IMR-90 (cell line): ENCODE data around the gene PPM1F. TPM values are rescaled to one million over a fixed set of nuclear protein-coding genes. Genes with fewer than 3 reads are reported as not detected.

ENCODE experiments used
- ATAC-seq: fragments of 200-7000 bp; cut with Tn5 transposase; 2 replicates; pipeline ENCODE4 v1.9.1; 2020; ENCODE audit warnings: low read depth, mild to moderate bottlenecking, moderate library complexity
- BruUV-seq: library from RNA; stranded (reverse); fragments of 400-500 nt; replicated peaks from 2 replicates; lab custom pipeline; 2021; lab: Mats Ljungman, UMichigan
- CTCF ChIA-PET: fragments of 300-600 bp; formaldehyde crosslinking; extraction: SDS; loops from one replicate; lab custom pipeline; 2021; ENCODE audit warnings: antibody characterized with exemption; lab: Yijun Ruan, JAX
- POLR2A ChIA-PET: fragments of 300-600 bp; sonication (Branson Sonifier 250); formaldehyde crosslinking; loops from one replicate; lab custom pipeline; 2022; ENCODE audit warnings: antibody characterized with exemption; ENCODE audit not compliant: unreplicated experiment; lab: Charles Lee
- DNase-seq: peaks from one replicate; pipeline ENCODE4 v3.0.0; 2013
- H2AFZ ChIP-seq: replicated peaks from 2 replicates; pipeline ENCODE3; 2013; ENCODE audit warnings: low read length, mild to moderate bottlenecking; ENCODE audit not compliant: poor library complexity
- H2AK5ac ChIP-seq: 2 replicates; pipeline ENCODE4 v1.6.1; 2013; ENCODE audit warnings: low read depth, low read length, inconsistent platforms
- H2AK9ac ChIP-seq: replicated peaks from 2 replicates; pipeline ENCODE3; 2013; ENCODE audit warnings: mild to moderate bottlenecking, low read depth, low read length, moderate library complexity; ENCODE audit not compliant: poor library complexity
- H2BK120ac ChIP-seq: 2 replicates; pipeline ENCODE4 v1.6.1; 2013; ENCODE audit warnings: low read depth, low read length, inconsistent platforms
- H2BK15ac ChIP-seq: 3 replicates; pipeline ENCODE4 v1.6.1; 2013; ENCODE audit warnings: low read depth, low read length, inconsistent platforms
- H2BK20ac ChIP-seq: 2 replicates; pipeline ENCODE4 v1.6.1; 2013; ENCODE audit warnings: low read depth, mild to moderate bottlenecking, inconsistent platforms, low read length, moderate library complexity
- H2BK5ac ChIP-seq: 2 replicates; pipeline ENCODE4 v1.6.1; 2013; ENCODE audit warnings: mild to moderate bottlenecking, low read depth, low read length, inconsistent platforms; ENCODE audit not compliant: poor library complexity, severe bottlenecking
- H3K14ac ChIP-seq: replicated peaks from 2 replicates; pipeline ENCODE4 v1.6.1; 2013; ENCODE audit warnings: low read depth, low read length, inconsistent platforms
- H3K18ac ChIP-seq: 2 replicates; pipeline ENCODE4 v1.6.1; 2013; ENCODE audit warnings: low read depth, low read length, control low read depth
- H3K23ac ChIP-seq: 2 replicates; pipeline ENCODE4 v1.6.1; 2013; ENCODE audit warnings: low read depth, low read length, inconsistent platforms
- H3K27ac ChIP-seq: 2 replicates; pipeline ENCODE4 v1.5.1; 2013; ENCODE audit warnings: mild to moderate bottlenecking, control low read depth, low read length; ENCODE audit not compliant: insufficient read depth
- H3K27me3 ChIP-seq: 2 replicates; pipeline ENCODE4 v1.6.1; 2013; ENCODE audit warnings: low read length; ENCODE audit not compliant: control insufficient read depth, insufficient read depth
- H3K36me3 ChIP-seq: 2 replicates; pipeline ENCODE4 v1.6.1; 2013; ENCODE audit warnings: low read length, mixed read lengths; ENCODE audit not compliant: control insufficient read depth, insufficient read depth
- H3K4ac ChIP-seq: 2 replicates; pipeline ENCODE4 v1.6.1; 2013; ENCODE audit warnings: low read depth, low read length, inconsistent platforms
- H3K4me1 ChIP-seq: 2 replicates; pipeline ENCODE4 v1.6.1; 2013; ENCODE audit warnings: low read length, mixed read lengths; ENCODE audit not compliant: control insufficient read depth, insufficient read depth
- H3K4me2 ChIP-seq: 2 replicates; pipeline ENCODE4 v1.6.1; 2013; ENCODE audit warnings: low read depth, mild to moderate bottlenecking, control low read depth, low read length, moderate library complexity
- H3K4me3 ChIP-seq: 2 replicates; pipeline ENCODE4 v1.5.1; 2013; ENCODE audit warnings: low read depth, mild to moderate bottlenecking, control low read depth, low read length, moderate library complexity; ENCODE audit not compliant: insufficient read depth
- H3K56ac ChIP-seq: 2 replicates; pipeline ENCODE4 v1.6.1; 2013; ENCODE audit warnings: low read length, inconsistent platforms; ENCODE audit not compliant: insufficient read depth; ENCODE audit errors: extremely low read depth
- H3K79me1 ChIP-seq, 2 experiments: 2 replicates each; pipeline ENCODE4 v1.6.1; 2013; ENCODE audit warnings: low read length in 2 of 2, inconsistent platforms in 1 of 2, low read depth in 1 of 2
- H3K9ac ChIP-seq: 2 replicates; pipeline ENCODE4 v1.6.1; 2013; ENCODE audit warnings: low read depth, low read length, control low read depth
- H3K9me1 ChIP-seq: 2 replicates; pipeline ENCODE4 v1.6.1; 2013; ENCODE audit warnings: low read length, inconsistent platforms; ENCODE audit not compliant: insufficient read depth
- H3K9me3 ChIP-seq: 2 replicates; pipeline ENCODE4 v1.6.1; 2013; ENCODE audit warnings: low read length; ENCODE audit not compliant: control insufficient read depth, insufficient read depth
- H4K20me1 ChIP-seq: 2 replicates; pipeline ENCODE4 v1.6.1; 2013; ENCODE audit warnings: low read length, inconsistent platforms; ENCODE audit not compliant: insufficient read depth
- H4K5ac ChIP-seq: 2 replicates; pipeline ENCODE4 v1.6.1; 2013; ENCODE audit warnings: mild to moderate bottlenecking, low read depth, low read length, control low read depth
- H4K8ac ChIP-seq, 2 experiments: 2 replicates each; pipeline ENCODE4 v1.6.1; 2013; ENCODE audit warnings: low read depth in 2 of 2, low read length in 2 of 2, control low read depth in 1 of 2, inconsistent platforms in 1 of 2
- H4K91ac ChIP-seq: 2 replicates; pipeline ENCODE4 v1.6.1; 2013; ENCODE audit warnings: low read depth, low read length, inconsistent platforms; ENCODE audit not compliant: insufficient read depth
- BHLHE40 ChIP-seq: fragments of 150-350 bp; IDR thresholded peaks from 2 replicates; pipeline ENCODE4 v1.6.1; 2016; ENCODE audit warnings: mild to moderate bottlenecking, low read depth, low read length
- CEBPB ChIP-seq: IDR thresholded peaks from 2 replicates; pipeline ENCODE4 v1.6.1; 2012; ENCODE audit warnings: low read depth, low read length, improper control_type of control experiment
- MXI1 ChIP-seq: IDR thresholded peaks from 2 replicates; pipeline ENCODE4 v1.6.1; 2012; ENCODE audit warnings: low read depth, mild to moderate bottlenecking, low read length, moderate library complexity, borderline replicate concordance
- POLR2A ChIP-seq: IDR thresholded peaks from 2 replicates; pipeline ENCODE4 v1.6.1; 2012; ENCODE audit warnings: mild to moderate bottlenecking, low read depth, low read length
- RAD21 ChIP-seq: IDR thresholded peaks from 2 replicates; pipeline ENCODE4 v1.6.1; 2012; ENCODE audit warnings: low read length, improper control_type of control experiment
- RCOR1 ChIP-seq: IDR thresholded peaks from 2 replicates; pipeline ENCODE4 v1.6.1; 2012; ENCODE audit warnings: mild to moderate bottlenecking, low read length, improper control_type of control experiment; ENCODE audit not compliant: insufficient replicate concordance
- RFX5 ChIP-seq: IDR thresholded peaks from 2 replicates; pipeline ENCODE4 v1.8.0; 2012; ENCODE audit warnings: low read depth, mild to moderate bottlenecking, low read length, moderate library complexity
- WGBS, 2 experiments: methylation state at CpG; one replicate each; pipeline versions ENCODE4 v1.1.5 to v1.1.7; 2013; ENCODE audit warnings: missing lambda C conversion rate in 2 of 2; ENCODE audit not compliant: insufficient read length in 1 of 2; ENCODE audit errors: extremely low coverage in 2 of 2; 5-methylcytosine and 5-hydroxymethylcytosine counted together
- dilution Hi-C: fragments of 300-500 bp; cut with HindIII; formaldehyde crosslinking; loops from one replicate; pipeline ENCODE4 v1.14.3; 2018; ENCODE audit warnings: low sequenced_read_pairs; ENCODE audit not compliant: unreplicated experiment
- in situ Hi-C: fragments of 300-500 bp; cut with MboI; formaldehyde crosslinking; loops from 3 replicates; pipeline ENCODE4 v1.14.3; 2019; ENCODE audit warnings: low sequenced_read_pairs, inconsistent platforms, mixed read lengths
- intact Hi-C: fragments of 100-400 bp; cut with micrococcal nuclease; formaldehyde crosslinking; loops from 2 replicates; pipeline ENCODE4 v1.10.0; 2022
- polyA plus RNA-seq, 3 experiments: library from polyadenylated mRNA; depleted of rRNA; stranded (reverse); fragments of >200 nt; gene quantifications; 2 replicates each; pipeline ENCODE4 v1.2.3, GENCODE V29; 2012; ENCODE audit warnings: low replicate concordance in 1 of 3
- total RNA-seq: library from RNA; depleted of rRNA; stranded (reverse); fragments of >200 nt; gene quantifications from 2 replicates; pipeline ENCODE4 v1.2.3, GENCODE V29; 2012

PPM1F gene
- total and polyA plus RNA-seq, 2 of the 4 experiments (the other 2 are of a cell fraction): 20.8 to 30.3 TPM

- no peak; the same call in 1 of the 2 replicates for TF ChIP-seq POLR2A
- no peak for TF ChIP-seq RFX5
- TF ChIP-seq RCOR1: no peak
These were observed 14.4 kb downstream of the PPM1F start (continued) for GRCh38 chr22:21938071-21938822.

GRCh38 chr22:21937821-21938070, 14.9 kb downstream of the PPM1F start:
- H3K56ac ChIP-seq: peak overlapping the region; percentile 63; the same call in 1 of the 2 replicates
- peak overlapping the region; percentile 49 to 91; a peak in 3 of 4 replicates for H4K8ac ChIP-seq
- H3K27me3 ChIP-seq: no peaks in the 10 kb centered on the region
- H4K5ac ChIP-seq: peak overlapping the region; percentile 32; the same call in 1 of the 2 replicates
- H4K20me1 ChIP-seq: peaks cover 9% of the 10 kb centered on the region; the same call in 1 of the 2 replicates
- H3K9ac ChIP-seq: peak overlapping the region; percentile 15; the same call in 1 of the 2 replicates
- DNase-seq (peak; percentile 94), ATAC-seq (peak; percentile 67)
- H3K4ac ChIP-seq: peak overlapping the region; percentile 79
- H2BK20ac ChIP-seq: no peak overlapping the region; the same call in 1 of the 2 replicates
- in situ Hi-C loops (loop anchor here (5.0 kb wide), 1 partner anchor 225 kb away; no protein-coding TSS in a partner anchor), intact Hi-C loops (loop anchor here (1.0 to 5.0 kb wide), 4 partner anchors 70 to 270 kb away; partner anchors contain the start of genes MAPK1 and PPIL2), dilution Hi-C loops (no loop called here)
- H3K18ac ChIP-seq: peak overlapping the region; percentile 25; the same call in 1 of the 2 replicates
- H2AK9ac ChIP-seq: peak overlapping the region; percentile 97
- peak overlapping the region; percentile 95 for H2BK5ac ChIP-seq
- CTCF ChIA-PET: interaction anchor here (0.6 to 1.8 kb wide), 6 partner anchors 15 to 309 kb away, joined by 3 to 12 read pairs (median 4); partner anchors contain the start of gene PPM1F
- peak overlapping the region; percentile 37 for H3K23ac ChIP-seq
- peak overlapping the region; percentile 4; the same call in 1 of the 2 replicates for H3K4me3 ChIP-seq
- BruUV-seq: no TSS peak
- peak overlapping the region; percentile 68 for H3K14ac ChIP-seq
- H3K9me1 ChIP-seq: peaks cover 12% of the 10 kb centered on the region
- H2AK5ac ChIP-seq: peak overlapping the region; percentile 8; the same call in 1 of the 2 replicates
- H3K4me1 ChIP-seq: peaks cover 26% of the 10 kb centered on the region
- POLR2A ChIA-PET: no interaction called here
- H4K91ac ChIP-seq: peak overlapping the region; percentile 95
- 5% methylated on average over 6 of the region's 8 CpGs; no CpG with 5 or more reads in 1 of the 2 experiments for WGBS, 2 experiments
- peak overlapping the region; percentile 99 for H2AFZ ChIP-seq
- H3K9me3 ChIP-seq: no peaks in the 10 kb centered on the region
- H3K27ac ChIP-seq: peak overlapping the region; percentile 87
- H3K79me1 ChIP-seq: peaks cover 16 to 69% of the 10 kb centered on the region in 2 experiments
- H3K4me2 ChIP-seq: peak overlapping the region; percentile 69
- H2BK120ac ChIP-seq: peak overlapping the region; percentile 66
- 0 out of 3 replicates have a peak overlapping the region, but pooled peaks have one; percentile 2 for H2BK15ac ChIP-seq
- H3K36me3 ChIP-seq: peaks cover 22% of the 10 kb centered on the region
- TF ChIP-seq BHLHE40 (peak; percentile 12; the same call in 1 of the 2 replicates), MXI1 (peak; percentile 94; the same call in 1 of the 2 replicates), RCOR1 (no peak), POLR2A (no peak), RAD21 (no peak), CEBPB (peak; percentile 92)
